IMR-90 (cell line): ENCODE data around the gene HNRNPAB. TPM values are rescaled to one million over a fixed set of nuclear protein-coding genes. Genes with fewer than 3 reads are reported as not detected.

ENCODE experiments used
- ATAC-seq: fragments of 200-7000 bp; cut with Tn5 transposase; 2 replicates; pipeline ENCODE4 v1.9.1; 2020; ENCODE audit warnings: low read depth, mild to moderate bottlenecking, moderate library complexity
- BruUV-seq: library from RNA; stranded (reverse); fragments of 400-500 nt; replicated peaks from 2 replicates; lab custom pipeline; 2021; lab: Mats Ljungman, UMichigan
- CTCF ChIA-PET: fragments of 300-600 bp; formaldehyde crosslinking; extraction: SDS; loops from one replicate; lab custom pipeline; 2021; ENCODE audit warnings: antibody characterized with exemption; lab: Yijun Ruan, JAX
- POLR2A ChIA-PET: fragments of 300-600 bp; sonication (Branson Sonifier 250); formaldehyde crosslinking; loops from one replicate; lab custom pipeline; 2022; ENCODE audit warnings: antibody characterized with exemption; ENCODE audit not compliant: unreplicated experiment; lab: Charles Lee
- DNase-seq: peaks from one replicate; pipeline ENCODE4 v3.0.0; 2013
- H2AFZ ChIP-seq: replicated peaks from 2 replicates; pipeline ENCODE3; 2013; ENCODE audit warnings: low read length, mild to moderate bottlenecking; ENCODE audit not compliant: poor library complexity
- H2AK5ac ChIP-seq: 2 replicates; pipeline ENCODE4 v1.6.1; 2013; ENCODE audit warnings: low read depth, low read length, inconsistent platforms
- H2AK9ac ChIP-seq: replicated peaks from 2 replicates; pipeline ENCODE3; 2013; ENCODE audit warnings: mild to moderate bottlenecking, low read depth, low read length, moderate library complexity; ENCODE audit not compliant: poor library complexity
- H2BK120ac ChIP-seq: 2 replicates; pipeline ENCODE4 v1.6.1; 2013; ENCODE audit warnings: low read depth, low read length, inconsistent platforms
- H2BK15ac ChIP-seq: 3 replicates; pipeline ENCODE4 v1.6.1; 2013; ENCODE audit warnings: low read depth, low read length, inconsistent platforms
- H2BK20ac ChIP-seq: 2 replicates; pipeline ENCODE4 v1.6.1; 2013; ENCODE audit warnings: low read depth, mild to moderate bottlenecking, inconsistent platforms, low read length, moderate library complexity
- H2BK5ac ChIP-seq: 2 replicates; pipeline ENCODE4 v1.6.1; 2013; ENCODE audit warnings: mild to moderate bottlenecking, low read depth, low read length, inconsistent platforms; ENCODE audit not compliant: poor library complexity, severe bottlenecking
- H3K14ac ChIP-seq: replicated peaks from 2 replicates; pipeline ENCODE4 v1.6.1; 2013; ENCODE audit warnings: low read depth, low read length, inconsistent platforms
- H3K18ac ChIP-seq: 2 replicates; pipeline ENCODE4 v1.6.1; 2013; ENCODE audit warnings: low read depth, low read length, control low read depth
- H3K23ac ChIP-seq: 2 replicates; pipeline ENCODE4 v1.6.1; 2013; ENCODE audit warnings: low read depth, low read length, inconsistent platforms
- H3K27ac ChIP-seq: 2 replicates; pipeline ENCODE4 v1.5.1; 2013; ENCODE audit warnings: mild to moderate bottlenecking, control low read depth, low read length; ENCODE audit not compliant: insufficient read depth
- H3K27me3 ChIP-seq: 2 replicates; pipeline ENCODE4 v1.6.1; 2013; ENCODE audit warnings: low read length; ENCODE audit not compliant: control insufficient read depth, insufficient read depth
- H3K36me3 ChIP-seq: 2 replicates; pipeline ENCODE4 v1.6.1; 2013; ENCODE audit warnings: low read length, mixed read lengths; ENCODE audit not compliant: control insufficient read depth, insufficient read depth
- H3K4ac ChIP-seq: 2 replicates; pipeline ENCODE4 v1.6.1; 2013; ENCODE audit warnings: low read depth, low read length, inconsistent platforms
- H3K4me1 ChIP-seq: 2 replicates; pipeline ENCODE4 v1.6.1; 2013; ENCODE audit warnings: low read length, mixed read lengths; ENCODE audit not compliant: control insufficient read depth, insufficient read depth
- H3K4me2 ChIP-seq: 2 replicates; pipeline ENCODE4 v1.6.1; 2013; ENCODE audit warnings: low read depth, mild to moderate bottlenecking, control low read depth, low read length, moderate library complexity
- H3K4me3 ChIP-seq: 2 replicates; pipeline ENCODE4 v1.5.1; 2013; ENCODE audit warnings: low read depth, mild to moderate bottlenecking, control low read depth, low read length, moderate library complexity; ENCODE audit not compliant: insufficient read depth
- H3K56ac ChIP-seq: 2 replicates; pipeline ENCODE4 v1.6.1; 2013; ENCODE audit warnings: low read length, inconsistent platforms; ENCODE audit not compliant: insufficient read depth; ENCODE audit errors: extremely low read depth
- H3K79me1 ChIP-seq, 2 experiments: 2 replicates each; pipeline ENCODE4 v1.6.1; 2013; ENCODE audit warnings: low read length in 2 of 2, inconsistent platforms in 1 of 2, low read depth in 1 of 2
- H3K9ac ChIP-seq: 2 replicates; pipeline ENCODE4 v1.6.1; 2013; ENCODE audit warnings: low read depth, low read length, control low read depth
- H3K9me1 ChIP-seq: 2 replicates; pipeline ENCODE4 v1.6.1; 2013; ENCODE audit warnings: low read length, inconsistent platforms; ENCODE audit not compliant: insufficient read depth
- H3K9me3 ChIP-seq: 2 replicates; pipeline ENCODE4 v1.6.1; 2013; ENCODE audit warnings: low read length; ENCODE audit not compliant: control insufficient read depth, insufficient read depth
- H4K20me1 ChIP-seq: 2 replicates; pipeline ENCODE4 v1.6.1; 2013; ENCODE audit warnings: low read length, inconsistent platforms; ENCODE audit not compliant: insufficient read depth
- H4K5ac ChIP-seq: 2 replicates; pipeline ENCODE4 v1.6.1; 2013; ENCODE audit warnings: mild to moderate bottlenecking, low read depth, low read length, control low read depth
- H4K8ac ChIP-seq, 2 experiments: 2 replicates each; pipeline ENCODE4 v1.6.1; 2013; ENCODE audit warnings: low read depth in 2 of 2, low read length in 2 of 2, control low read depth in 1 of 2, inconsistent platforms in 1 of 2
- H4K91ac ChIP-seq: 2 replicates; pipeline ENCODE4 v1.6.1; 2013; ENCODE audit warnings: low read depth, low read length, inconsistent platforms; ENCODE audit not compliant: insufficient read depth
- BHLHE40 ChIP-seq: fragments of 150-350 bp; IDR thresholded peaks from 2 replicates; pipeline ENCODE4 v1.6.1; 2016; ENCODE audit warnings: mild to moderate bottlenecking, low read depth, low read length
- CEBPB ChIP-seq: IDR thresholded peaks from 2 replicates; pipeline ENCODE4 v1.6.1; 2012; ENCODE audit warnings: low read depth, low read length, improper control_type of control experiment
- CHD1 ChIP-seq: IDR thresholded peaks from 2 replicates; pipeline ENCODE4 v1.6.1; 2012; ENCODE audit warnings: low read depth, low read length, improper control_type of control experiment
- CTCF ChIP-seq: conservative IDR thresholded peaks from 2 replicates; pipeline ENCODE4 v1.5.1; 2012; ENCODE audit warnings: mild to moderate bottlenecking, low read depth, low read length, improper control_type of control experiment
- ELK1 ChIP-seq: fragments of 150-350 bp; IDR thresholded peaks from 2 replicates; pipeline ENCODE4 v1.6.1; 2016; ENCODE audit warnings: low read depth, mild to moderate bottlenecking, low read length, moderate library complexity, borderline replicate concordance
- FOS ChIP-seq: fragments of 150-350 bp; IDR thresholded peaks from 2 replicates; pipeline ENCODE4 v1.6.1; 2016; ENCODE audit warnings: low read depth, low read length
- MAFK ChIP-seq: IDR thresholded peaks from 2 replicates; pipeline ENCODE4 v1.6.1; 2012; ENCODE audit warnings: low read depth, low read length, improper control_type of control experiment
- MAZ ChIP-seq: IDR thresholded peaks from 2 replicates; pipeline ENCODE4 v1.6.1; 2012; ENCODE audit warnings: low read depth, mild to moderate bottlenecking, low read length, improper control_type of control experiment, moderate library complexity, borderline replicate concordance
- MXI1 ChIP-seq: IDR thresholded peaks from 2 replicates; pipeline ENCODE4 v1.6.1; 2012; ENCODE audit warnings: low read depth, mild to moderate bottlenecking, low read length, moderate library complexity, borderline replicate concordance
- NFE2L2 ChIP-seq: fragments of 150-350 bp; IDR thresholded peaks from 2 replicates; pipeline ENCODE4 v1.6.1; 2016; ENCODE audit warnings: low read depth, mild to moderate bottlenecking, low read length
- POLR2A ChIP-seq: IDR thresholded peaks from 2 replicates; pipeline ENCODE4 v1.6.1; 2012; ENCODE audit warnings: mild to moderate bottlenecking, low read depth, low read length
- RAD21 ChIP-seq: IDR thresholded peaks from 2 replicates; pipeline ENCODE4 v1.6.1; 2012; ENCODE audit warnings: low read length, improper control_type of control experiment
- RCOR1 ChIP-seq: IDR thresholded peaks from 2 replicates; pipeline ENCODE4 v1.6.1; 2012; ENCODE audit warnings: mild to moderate bottlenecking, low read length, improper control_type of control experiment; ENCODE audit not compliant: insufficient replicate concordance
- RFX5 ChIP-seq: IDR thresholded peaks from 2 replicates; pipeline ENCODE4 v1.8.0; 2012; ENCODE audit warnings: low read depth, mild to moderate bottlenecking, low read length, moderate library complexity
- SMC3 ChIP-seq: fragments of 150-350 bp; IDR thresholded peaks from 2 replicates; pipeline ENCODE4 v1.6.1; 2016; ENCODE audit warnings: low read depth, mild to moderate bottlenecking, antibody characterized with exemption, low read length, moderate library complexity
- USF2 ChIP-seq: fragments of 150-350 bp; IDR thresholded peaks from 2 replicates; pipeline ENCODE4 v1.6.1; 2017; ENCODE audit warnings: mild to moderate bottlenecking, antibody characterized with exemption, low read length, low read depth
- WGBS, 2 experiments: methylation state at CpG; one replicate each; pipeline versions ENCODE4 v1.1.5 to v1.1.7; 2013; ENCODE audit warnings: missing lambda C conversion rate in 2 of 2; ENCODE audit not compliant: insufficient read length in 1 of 2; ENCODE audit errors: extremely low coverage in 2 of 2; 5-methylcytosine and 5-hydroxymethylcytosine counted together
- dilution Hi-C: fragments of 300-500 bp; cut with HindIII; formaldehyde crosslinking; loops from one replicate; pipeline ENCODE4 v1.14.3; 2018; ENCODE audit warnings: low sequenced_read_pairs; ENCODE audit not compliant: unreplicated experiment
- in situ Hi-C: fragments of 300-500 bp; cut with MboI; formaldehyde crosslinking; loops from 3 replicates; pipeline ENCODE4 v1.14.3; 2019; ENCODE audit warnings: low sequenced_read_pairs, inconsistent platforms, mixed read lengths
- intact Hi-C: fragments of 100-400 bp; cut with micrococcal nuclease; formaldehyde crosslinking; loops from 2 replicates; pipeline ENCODE4 v1.10.0; 2022
- polyA plus RNA-seq, 3 experiments: library from polyadenylated mRNA; depleted of rRNA; stranded (reverse); fragments of >200 nt; gene quantifications; 2 replicates each; pipeline ENCODE4 v1.2.3, GENCODE V29; 2012; ENCODE audit warnings: low replicate concordance in 1 of 3
- total RNA-seq: library from RNA; depleted of rRNA; stranded (reverse); fragments of >200 nt; gene quantifications from 2 replicates; pipeline ENCODE4 v1.2.3, GENCODE V29; 2012

Gene HNRNPAB
- total and polyA plus RNA-seq, 2 of the 4 experiments (the other 2 are of a cell fraction), result 32.1 to 128 TPM

GRCh38 chr5:178160176-178160575 is 44.2 kb upstream of the HNRNPAB start:
- no peak for DNase-seq
- H4K20me1 ChIP-seq, result no peaks in the 10 kb centered on the region
- TF ChIP-seq CHD1 (no peak), MAZ (no peak), MXI1 (no peak), USF2 (no peak), RAD21 (no peak), SMC3 (no peak), FOS (no peak), CTCF (no peak), CEBPB (no peak), RFX5 (no peak), BHLHE40 (no peak), RCOR1 (no peak), MAFK (no peak), NFE2L2 (no peak), POLR2A (no peak), ELK1 (no peak)
- H3K4me1 ChIP-seq, result no peaks in the 10 kb centered on the region
- H2BK20ac ChIP-seq, result no peak overlapping the region
- peaks cover 22% of the 10 kb centered on the region for H3K27me3 ChIP-seq
- no peaks in the 10 kb centered on the region for H3K79me1 ChIP-seq
- no peak overlapping the region for H2BK5ac ChIP-seq
- no peak for ATAC-seq
- H2BK120ac ChIP-seq, result no peak overlapping the region
- no TSS peak for BruUV-seq
- no peak overlapping the region for H3K14ac ChIP-seq
- H3K23ac ChIP-seq, result no peak overlapping the region
- H4K91ac ChIP-seq, result no peak overlapping the region
- no peaks in the 10 kb centered on the region for H3K36me3 ChIP-seq
- no peak overlapping the region for H4K5ac ChIP-seq
- H2AK5ac ChIP-seq, result no peak overlapping the region
- no peaks in the 10 kb centered on the region for H3K9me3 ChIP-seq
- H3K27ac ChIP-seq, result no peak overlapping the region
- H2BK15ac ChIP-seq, result no peak overlapping the region
- H3K18ac ChIP-seq, result no peak overlapping the region
- no peak overlapping the region for H2AFZ ChIP-seq
- no peak overlapping the region for H3K4me2 ChIP-seq
- in situ Hi-C loops, result loop anchor here (25.0 kb wide), 1 partner anchor 223 kb away; no protein-coding TSS in a partner anchor
- H3K4ac ChIP-seq, result no peak overlapping the region
- no peak overlapping the region for H3K4me3 ChIP-seq
- intact Hi-C loops, result loop anchor here (10.0 kb wide), 1 partner anchor 555 kb away; the partner anchor contains the start of gene B4GALT7
- WGBS, 2 experiments, result no CpG with 5 or more reads among the region's 5 CpGs
- no peak overlapping the region for H2AK9ac ChIP-seq
- POLR2A ChIA-PET, result no interaction called here
- H3K56ac ChIP-seq, result no peak overlapping the region
- dilution Hi-C loops, result no loop called here
- H3K9me1 ChIP-seq, result no peaks in the 10 kb centered on the region
- H4K8ac ChIP-seq, result no peak overlapping the region
- CTCF ChIA-PET, result no interaction called here
- H3K9ac ChIP-seq, result no peak overlapping the region
